ENCODE results near the gene DDIT4.
"Not testable (repeated sequence)": the region's sequence is repeated elsewhere in the genome, so short reads cannot be mapped to it uniquely, and the experiment has no call there.

DDIT4 gene

DNA sequence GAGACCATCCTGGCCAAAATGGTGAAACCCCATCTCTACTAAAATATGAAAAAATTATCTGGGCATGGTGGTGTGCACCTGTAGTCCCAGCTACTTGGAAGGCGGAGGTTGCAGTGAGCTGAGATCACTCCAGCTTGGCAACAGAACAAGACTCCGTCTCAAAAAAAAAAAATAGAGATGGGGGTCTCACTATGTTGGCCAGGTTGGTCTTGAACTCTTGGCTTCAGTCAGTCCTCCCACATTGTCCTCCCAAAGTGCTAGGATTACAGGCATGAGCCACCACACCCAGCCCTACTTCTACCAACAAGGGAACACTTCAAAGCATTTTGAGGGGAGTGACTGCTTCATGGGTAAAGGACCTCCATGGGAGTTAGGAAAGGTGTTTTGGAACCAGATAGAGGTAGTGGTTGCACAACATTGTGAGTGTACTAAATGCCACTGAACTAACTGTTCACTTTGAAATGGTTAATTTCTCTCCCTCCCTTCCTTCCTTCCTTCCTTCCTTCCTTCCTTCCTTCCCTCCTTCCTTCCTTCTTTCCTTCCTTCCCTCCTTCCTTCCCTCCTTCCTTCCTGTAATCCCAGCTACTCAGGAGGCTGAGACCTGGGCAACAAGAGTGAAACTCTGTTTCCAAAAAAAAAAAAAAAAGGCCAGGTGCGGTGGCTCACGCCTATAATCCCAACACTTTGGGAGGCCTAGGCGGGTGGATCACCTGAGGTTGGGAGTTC, 5.1 kb upstream of the DDIT4 start:
- DNase-seq = not testable (repeated sequence)

GRCh38 chr10:72270607-72271281, 3.0 kb upstream of the DDIT4 start:
- DNase-seq = no peak

DNA sequence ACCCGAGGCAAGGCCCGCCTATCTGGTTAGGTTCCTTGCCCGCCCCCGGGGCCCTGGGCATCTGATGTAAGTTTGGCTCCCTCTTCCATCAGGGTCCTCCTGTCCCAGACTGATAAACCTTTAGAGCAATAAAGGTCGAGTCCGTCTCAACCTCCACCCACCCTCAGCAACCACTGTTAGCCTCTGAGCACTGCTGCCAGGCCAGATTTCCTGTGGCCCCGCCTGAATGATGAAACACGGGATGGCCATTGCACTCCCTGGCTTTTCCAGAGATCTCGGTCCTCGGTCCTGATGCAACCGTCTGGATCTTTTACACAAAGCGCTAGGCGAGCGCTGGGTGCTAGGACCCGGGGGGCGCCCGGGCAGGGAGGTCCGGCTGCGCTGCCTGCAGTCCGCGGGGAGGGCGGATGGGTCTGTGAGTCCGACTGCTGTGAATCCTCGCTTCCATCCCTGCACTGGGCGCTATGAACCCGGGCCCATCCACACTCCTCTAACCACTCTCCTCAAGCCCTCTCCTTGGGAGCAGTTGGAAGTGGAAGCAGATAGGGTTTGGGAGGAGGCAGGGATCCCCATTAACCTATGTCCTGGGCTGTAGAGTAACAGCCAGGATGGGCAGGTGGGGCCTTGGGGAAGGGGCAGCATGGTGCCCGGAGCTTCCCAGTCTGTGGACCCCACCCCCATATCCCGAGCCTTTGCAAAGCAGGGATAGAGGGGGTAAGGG, 875 bp upstream of the DDIT4 start:
- DNase-seq = peak; percentile 41

- no peak for DNase-seq
Measured at GRCh38 chr10:72274213-72274729, 547 bp downstream of the DDIT4 start.

DNA sequence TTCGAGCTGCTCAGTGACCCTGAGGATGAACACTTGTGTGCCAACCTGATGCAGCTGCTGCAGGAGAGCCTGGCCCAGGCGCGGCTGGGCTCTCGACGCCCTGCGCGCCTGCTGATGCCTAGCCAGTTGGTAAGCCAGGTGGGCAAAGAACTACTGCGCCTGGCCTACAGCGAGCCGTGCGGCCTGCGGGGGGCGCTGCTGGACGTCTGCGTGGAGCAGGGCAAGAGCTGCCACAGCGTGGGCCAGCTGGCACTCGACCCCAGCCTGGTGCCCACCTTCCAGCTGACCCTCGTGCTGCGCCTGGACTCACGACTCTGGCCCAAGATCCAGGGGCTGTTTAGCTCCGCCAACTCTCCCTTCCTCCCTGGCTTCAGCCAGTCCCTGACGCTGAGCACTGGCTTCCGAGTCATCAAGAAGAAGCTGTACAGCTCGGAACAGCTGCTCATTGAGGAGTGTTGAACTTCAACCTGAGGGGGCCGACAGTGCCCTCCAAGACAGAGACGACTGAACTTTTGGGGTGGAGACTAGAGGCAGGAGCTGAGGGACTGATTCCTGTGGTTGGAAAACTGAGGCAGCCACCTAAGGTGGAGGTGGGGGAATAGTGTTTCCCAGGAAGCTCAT, 1.1 kb downstream of the DDIT4 start:
- peak; percentile 18 for DNase-seq

DNA sequence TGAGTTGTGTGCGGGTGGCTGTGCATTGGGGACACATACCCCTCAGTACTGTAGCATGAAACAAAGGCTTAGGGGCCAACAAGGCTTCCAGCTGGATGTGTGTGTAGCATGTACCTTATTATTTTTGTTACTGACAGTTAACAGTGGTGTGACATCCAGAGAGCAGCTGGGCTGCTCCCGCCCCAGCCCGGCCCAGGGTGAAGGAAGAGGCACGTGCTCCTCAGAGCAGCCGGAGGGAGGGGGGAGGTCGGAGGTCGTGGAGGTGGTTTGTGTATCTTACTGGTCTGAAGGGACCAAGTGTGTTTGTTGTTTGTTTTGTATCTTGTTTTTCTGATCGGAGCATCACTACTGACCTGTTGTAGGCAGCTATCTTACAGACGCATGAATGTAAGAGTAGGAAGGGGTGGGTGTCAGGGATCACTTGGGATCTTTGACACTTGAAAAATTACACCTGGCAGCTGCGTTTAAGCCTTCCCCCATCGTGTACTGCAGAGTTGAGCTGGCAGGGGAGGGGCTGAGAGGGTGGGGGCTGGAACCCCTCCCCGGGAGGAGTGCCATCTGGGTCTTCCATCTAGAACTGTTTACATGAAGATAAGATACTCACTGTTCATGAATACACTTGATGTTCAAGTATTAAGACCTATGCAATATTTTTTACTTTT, 1.8 kb downstream of the DDIT4 start:
- peak; percentile 26 for DNase-seq

GRCh38 chr10:72276013-72276387, 2.3 kb downstream of the DDIT4 start:
- peak; percentile 33 for DNase-seq

DNA sequence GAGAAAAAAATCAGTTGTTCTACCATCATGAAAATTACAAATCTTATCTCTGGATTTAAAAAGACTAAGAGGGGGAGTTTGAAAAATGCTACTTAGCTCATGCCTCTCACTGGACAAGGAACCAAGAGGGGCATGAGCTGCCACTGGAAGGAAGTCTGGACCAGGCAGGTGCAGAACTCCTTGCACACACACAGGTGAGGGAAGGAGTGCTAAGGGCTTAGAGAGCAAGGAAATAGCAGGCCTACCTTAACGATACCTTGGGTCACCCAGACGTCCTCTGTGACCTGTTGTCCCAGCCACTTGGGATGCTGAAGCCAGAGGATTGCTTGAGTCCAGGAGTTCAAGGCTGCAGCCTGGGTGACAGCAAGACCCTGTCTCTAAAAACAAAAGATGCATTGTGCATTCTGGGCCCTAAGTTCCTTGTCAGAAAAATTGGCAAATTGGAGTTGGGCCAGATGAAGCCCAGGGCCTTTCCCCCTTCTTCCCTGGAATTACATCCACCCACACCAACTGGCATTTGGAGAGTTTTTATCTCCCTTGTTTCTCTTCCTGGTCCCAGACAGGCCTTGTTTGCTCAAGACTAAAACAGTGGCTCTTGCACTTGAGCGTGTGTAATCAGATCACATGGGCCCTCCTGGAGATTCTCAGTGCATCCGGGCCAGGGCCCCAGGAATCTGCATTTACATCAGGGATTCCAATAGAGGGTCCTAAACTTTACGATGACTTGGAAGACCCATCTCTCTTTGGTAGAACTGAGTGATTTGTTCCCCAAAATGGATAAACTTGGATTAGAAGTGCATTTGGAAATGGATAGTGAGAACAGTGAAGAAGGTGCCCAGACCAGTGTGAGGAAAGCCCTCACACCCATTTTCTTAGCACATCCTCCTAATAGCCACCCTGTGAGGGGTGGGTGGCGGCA, 3.0 kb downstream of the DDIT4 start:
- DNase-seq = no peak

- DNase-seq = no peak
Measured at GRCh38 chr10:72277340-72277995, 3.7 kb downstream of the DDIT4 start.

DNA sequence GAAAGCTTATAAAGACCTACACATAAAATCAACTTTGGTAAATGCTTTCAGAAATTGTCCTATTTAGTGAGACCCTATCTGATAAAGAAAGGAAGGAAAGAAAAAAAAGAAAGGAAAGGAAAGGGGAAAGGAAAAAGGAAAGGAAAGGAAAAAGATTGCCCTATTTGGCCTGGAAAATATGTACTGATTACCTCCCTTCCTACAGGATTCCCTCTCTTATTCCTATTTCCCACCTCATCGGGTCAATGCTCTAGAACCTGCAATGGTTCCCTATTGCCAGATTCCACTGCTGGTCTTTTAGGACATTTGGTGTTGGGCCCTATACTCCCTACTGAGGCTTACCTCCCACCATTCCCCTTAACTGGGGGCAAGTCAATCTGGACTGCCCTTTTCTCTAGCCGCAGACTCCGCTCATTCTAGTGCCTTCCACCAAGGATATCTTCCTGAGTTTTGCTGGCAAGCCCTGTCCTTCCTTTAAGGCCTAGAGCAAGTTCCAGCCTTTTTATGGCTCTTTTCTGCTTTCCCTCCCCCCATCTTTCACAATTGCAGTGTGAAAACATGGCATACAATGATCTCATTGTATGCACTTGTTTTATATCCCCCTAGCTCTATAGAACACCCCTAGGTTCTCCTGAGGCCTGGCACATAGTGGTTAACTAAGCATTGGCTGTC, 4.4 kb downstream of the DDIT4 start:
- DNase-seq = no peak

DNA sequence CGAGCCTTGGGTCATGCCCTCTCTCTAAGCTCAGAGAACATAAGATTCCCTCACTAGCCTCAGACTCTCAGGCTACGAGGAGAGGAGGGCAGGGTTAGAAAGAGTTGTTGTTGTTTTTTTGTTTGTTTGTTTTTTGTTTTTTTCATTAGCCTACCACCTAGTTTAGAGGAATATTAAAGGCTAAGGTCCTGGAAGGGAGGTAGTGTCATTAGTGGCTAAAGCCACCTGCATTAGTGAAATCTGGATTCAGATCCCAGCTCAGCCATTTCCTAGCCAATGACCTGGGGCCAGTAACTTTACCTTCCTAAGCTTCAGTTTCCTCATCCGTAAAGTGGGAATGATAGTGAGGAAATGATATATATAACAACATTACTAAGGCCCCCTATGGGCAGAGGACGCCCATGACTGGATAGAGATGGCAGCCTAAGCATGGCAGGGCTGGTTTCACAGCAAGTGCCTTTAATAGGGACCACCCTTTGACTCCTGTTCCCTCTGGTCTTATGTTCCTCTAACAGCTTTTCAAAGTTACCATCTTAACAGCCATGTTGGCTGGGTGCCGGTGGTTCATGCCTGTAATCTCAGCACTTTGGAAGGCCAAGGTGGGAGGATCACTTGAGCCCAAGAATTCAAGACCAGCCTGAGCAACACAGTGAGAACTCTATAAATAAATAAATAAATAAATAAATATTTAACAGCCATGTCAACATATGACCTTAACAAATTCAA, 5.1 kb downstream of the DDIT4 start:
- DNase-seq = no peak

DNA sequence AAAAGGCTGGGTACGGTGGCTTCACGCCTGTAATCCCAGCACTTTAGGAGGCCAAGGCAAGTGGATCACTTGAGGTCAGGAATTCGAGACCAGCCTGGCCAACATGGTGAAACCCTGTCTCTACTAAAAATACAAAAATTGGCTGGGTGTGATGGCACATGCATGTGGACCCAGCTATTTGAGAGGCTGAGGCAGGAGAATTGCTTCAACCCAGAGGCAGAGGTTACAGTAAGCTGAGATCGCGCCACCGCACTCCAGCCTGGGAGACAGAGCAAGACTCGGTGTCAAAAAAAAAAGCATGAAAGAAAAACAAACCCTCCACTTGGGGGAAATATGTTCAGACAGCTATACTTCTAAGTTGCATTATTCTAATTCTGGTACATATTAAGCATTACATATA, 5.9 kb downstream of the DDIT4 start:
- DNase-seq = not testable (repeated sequence)

GRCh38 chr10:72283131-72283530, 9.4 kb downstream of the DDIT4 start:
- no peak for DNase-seq

- DNase-seq = no peak
Measured at GRCh38 chr10:72285972-72286521, 12.3 kb downstream of the DDIT4 start.

- no peak for DNase-seq
Measured at GRCh38 chr10:72291019-72291532, 17.4 kb downstream of the DDIT4 start.

DNA sequence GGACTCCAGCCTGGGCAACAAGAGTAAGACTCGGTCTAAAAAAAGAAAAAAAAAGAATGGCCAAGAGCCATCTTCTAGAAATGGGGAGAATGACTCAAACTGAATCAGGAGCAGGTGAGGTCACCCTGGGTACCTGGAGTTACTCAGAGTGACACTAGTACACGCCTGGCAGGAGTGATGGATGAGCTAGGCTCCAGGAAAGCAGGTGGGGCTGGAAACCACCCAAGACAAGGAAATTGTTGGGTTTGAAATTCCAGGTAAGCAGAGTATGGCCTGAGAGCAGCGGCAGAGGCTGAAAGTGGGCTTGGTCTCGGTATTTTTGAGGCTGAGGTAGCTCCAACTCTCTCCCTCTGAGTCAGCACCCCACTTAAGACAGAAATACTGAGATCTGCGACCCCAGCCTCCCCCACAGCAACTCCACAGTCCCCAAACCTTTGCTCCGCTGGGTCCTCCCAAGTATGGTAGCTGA, 18.5 kb downstream of the DDIT4 start:
- DNase-seq = no peak

DNA sequence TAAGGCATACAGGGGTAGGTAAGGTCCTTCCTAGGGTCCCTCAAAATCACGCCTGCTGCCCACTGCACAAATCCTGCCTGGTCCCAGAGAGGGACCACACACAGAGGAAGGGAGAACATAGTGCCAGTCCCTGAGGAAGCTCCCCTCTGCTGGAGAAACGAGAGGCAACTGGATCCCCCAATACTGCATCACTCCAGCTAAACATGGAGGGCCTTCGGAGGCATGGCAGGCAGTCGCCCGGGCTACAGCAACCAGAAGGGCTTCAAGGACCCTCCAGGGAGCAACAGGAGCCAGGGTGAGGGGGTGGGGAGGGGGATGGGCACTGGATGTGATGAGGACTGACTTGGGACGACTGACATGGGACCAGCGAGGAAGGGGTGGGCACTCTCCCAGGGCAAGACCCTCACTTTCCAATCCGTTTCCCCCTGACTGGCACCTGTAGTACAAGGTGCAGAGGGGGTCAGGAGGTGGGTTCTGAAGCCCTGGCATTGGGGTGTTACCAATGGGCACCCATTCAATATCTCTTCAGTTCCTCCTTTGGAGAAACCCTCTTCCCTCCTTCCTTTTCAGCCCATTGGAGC, 21.7 kb downstream of the DDIT4 start:
- DNase-seq = no peak

DNA sequence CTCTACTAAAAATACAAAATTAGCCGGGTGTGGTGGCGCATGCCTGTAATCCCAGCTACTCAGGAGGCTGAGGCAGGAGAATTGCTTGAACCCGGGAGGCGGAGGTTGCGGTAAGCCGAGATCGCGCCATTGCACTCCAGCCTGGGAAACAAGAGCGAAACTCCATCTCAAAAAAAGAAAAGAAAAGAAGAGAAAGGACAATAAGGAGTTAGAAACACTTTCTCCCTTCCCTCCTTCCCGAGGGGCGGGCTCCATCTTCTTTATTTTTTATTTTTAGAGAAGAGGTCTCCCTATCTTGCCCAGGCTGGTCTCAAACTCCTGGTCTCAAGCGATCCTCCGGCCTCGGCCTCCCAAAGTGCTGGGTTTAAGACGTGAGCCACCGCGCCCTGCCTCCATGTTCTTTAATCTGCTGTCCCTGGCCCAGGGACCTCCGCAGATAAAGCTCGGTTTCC, 23.1 kb downstream of the DDIT4 start:
- not testable (repeated sequence) for DNase-seq
